Smooth muscle cell (in vitro differentiated cells): ENCODE data around the gene SPAG17. TPM values are rescaled to one million over a fixed set of nuclear protein-coding genes. Genes with fewer than 3 reads are reported as not detected.

ENCODE experiments used
- DNase-seq: peaks from one replicate; lab custom pipeline; 2025; ENCODE audit not compliant: unreplicated experiment; lab: John Stamatoyannopoulos, UW
- H2AFZ ChIP-seq: fragments of 200-600 bp; sonication (generic); 2 replicates; pipeline ENCODE4 v1.6.0; 2016; ENCODE audit warnings: antibody characterized with exemption, low read depth, mild to moderate bottlenecking
- H3F3A ChIP-seq: fragments of 200-600 bp; sonication (generic); 2 replicates; pipeline ENCODE4 v1.6.0; 2017; ENCODE audit warnings: antibody characterized with exemption, low read depth
- H3K27ac ChIP-seq: fragments of 200-600 bp; sonication (generic); 2 replicates; pipeline ENCODE4 v1.5.1; 2016; ENCODE audit warnings: low read depth, mild to moderate bottlenecking
- H3K27me3 ChIP-seq: fragments of 200-600 bp; sonication (generic); 2 replicates; pipeline ENCODE4 v1.6.1; 2016; ENCODE audit warnings: low read depth, mild to moderate bottlenecking
- H3K36me3 ChIP-seq: fragments of 200-600 bp; sonication (generic); 2 replicates; pipeline ENCODE4 v1.5.1; 2016; ENCODE audit warnings: low read depth
- H3K4me1 ChIP-seq: fragments of 200-600 bp; sonication (generic); 2 replicates; pipeline ENCODE4 v1.5.1; 2016; ENCODE audit warnings: low read depth
- H3K4me2 ChIP-seq: fragments of 200-600 bp; sonication (generic); 2 replicates; pipeline ENCODE4 v1.6.0; 2016; ENCODE audit warnings: mild to moderate bottlenecking
- H3K4me3 ChIP-seq: fragments of 200-600 bp; sonication (generic); 2 replicates; pipeline ENCODE4 v1.5.1; 2016; ENCODE audit warnings: mild to moderate bottlenecking
- H3K79me2 ChIP-seq: fragments of 200-600 bp; sonication (generic); 2 replicates; pipeline ENCODE4 v1.6.0; 2016; ENCODE audit warnings: low read depth, mild to moderate bottlenecking
- H3K9ac ChIP-seq: fragments of 200-600 bp; sonication (generic); 2 replicates; pipeline ENCODE4 v1.6.0; 2016; ENCODE audit warnings: low read depth
- H3K9me3 ChIP-seq: fragments of 200-600 bp; sonication (generic); replicated peaks from 2 replicates; pipeline ENCODE4 v1.5.1; 2016; ENCODE audit warnings: low read depth
- H4K20me1 ChIP-seq: fragments of 200-600 bp; sonication (generic); 2 replicates; pipeline ENCODE4 v1.6.0; 2016; ENCODE audit warnings: low read depth
- CTCF ChIP-seq: fragments of 200-600 bp; sonication (generic); IDR thresholded peaks from 2 replicates; pipeline ENCODE4 v1.5.1; 2017; ENCODE audit warnings: borderline replicate concordance, mild to moderate bottlenecking, antibody characterized with exemption; ENCODE audit not compliant: insufficient read depth, poor library complexity, severe bottlenecking
- WGBS: methylation state at CpG from one replicate; pipeline ENCODE4 v1.1.7; 2016; ENCODE audit warnings: low lambda C conversion rate; 5-methylcytosine and 5-hydroxymethylcytosine counted together
- polyA plus RNA-seq: library from polyadenylated mRNA; unstranded; fragments of >200 nt; fragmentation: Nextera tagmentation; extraction: Ambion mirVana; gene quantifications from 2 replicates; pipeline ENCODE4 v1.2.1, GENCODE V29; 2016
- total RNA-seq: library from RNA; depleted of rRNA; stranded (reverse); fragments of >200 nt; gene quantifications from 2 replicates; pipeline ENCODE4 v1.2.3, GENCODE V29; 2014

Gene SPAG17
- total and polyA plus RNA-seq, 2 experiments from 2014 or later: 1.1 to 11.1 TPM

DNA sequence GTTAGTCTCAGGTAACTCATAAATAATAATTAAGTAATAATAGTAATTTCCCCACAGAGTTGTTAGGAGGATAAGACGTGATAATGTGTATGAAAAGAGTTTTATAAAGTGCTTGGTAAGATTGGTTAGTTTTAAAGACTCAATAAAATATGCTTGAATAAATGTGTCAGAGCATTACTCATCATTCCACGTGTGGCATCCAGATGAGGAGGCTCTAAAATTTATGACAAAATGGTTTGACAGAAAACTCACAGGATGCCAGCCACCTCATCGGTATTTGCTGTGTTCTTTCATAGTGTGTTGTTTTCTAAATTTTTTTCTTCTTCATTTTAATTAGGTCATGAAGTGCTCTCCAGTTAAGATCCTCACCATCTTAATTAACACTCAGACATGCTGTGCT, 19.1 kb upstream of the SPAG17 start:
- no peak for TF ChIP-seq CTCF
- no peaks in the 10 kb centered on the region for H3K4me1 ChIP-seq
- H2AFZ ChIP-seq: no peak overlapping the region
- no peaks in the 10 kb centered on the region for H3F3A ChIP-seq
- H3K36me3 ChIP-seq: no peaks in the 10 kb centered on the region
- H3K27ac ChIP-seq: no peak overlapping the region
- H3K9ac ChIP-seq: no peak overlapping the region
- H3K4me2 ChIP-seq: no peak overlapping the region
- no peaks in the 10 kb centered on the region for H3K27me3 ChIP-seq
- H3K79me2 ChIP-seq: no peaks in the 10 kb centered on the region
- no peaks in the 10 kb centered on the region for H3K9me3 ChIP-seq
- no peak for DNase-seq
- WGBS: 78% methylated on average over 3 of the region's 3 CpGs
- H3K4me3 ChIP-seq: no peak overlapping the region
- H4K20me1 ChIP-seq: no peaks in the 10 kb centered on the region

GRCh38 chr1:118202076-118202608, 17.1 kb upstream of the SPAG17 start:
- Histone ChIP-seq H3K9me3 (no peaks in the 10 kb centered on the region), H3F3A (no peaks in the 10 kb centered on the region), H4K20me1 (no peaks in the 10 kb centered on the region), H3K27ac (no peak overlapping the region), H3K4me3 (no peak overlapping the region), H3K79me2 (no peaks in the 10 kb centered on the region), H3K27me3 (no peaks in the 10 kb centered on the region), H3K4me1 (no peaks in the 10 kb centered on the region), H3K9ac (no peak overlapping the region), H2AFZ (no peak overlapping the region), H3K4me2 (no peak overlapping the region), H3K36me3 (no peaks in the 10 kb centered on the region)
- no peak for DNase-seq
- no peak for TF ChIP-seq CTCF
- 94% methylated on average over 2 of the region's 2 CpGs for WGBS

DNA sequence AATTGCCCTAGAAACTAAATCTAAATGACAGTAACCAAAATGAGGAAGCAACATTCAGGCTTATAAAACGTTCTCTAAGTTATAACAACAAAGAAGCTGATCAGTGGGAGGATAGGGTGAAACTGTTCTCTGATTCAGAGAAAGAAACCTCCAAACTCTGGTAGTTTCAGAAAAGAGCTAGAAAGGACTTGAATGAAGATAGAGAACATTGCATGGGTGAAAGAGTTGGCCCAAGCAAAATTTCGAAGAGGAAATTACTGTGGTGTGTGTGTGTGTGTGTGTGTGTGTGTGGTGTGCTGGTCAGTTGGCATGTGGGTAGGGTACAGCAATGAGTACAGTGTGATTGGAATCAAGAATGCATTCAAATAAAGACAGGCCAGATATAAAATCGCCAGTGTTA, 16.5 kb upstream of the SPAG17 start:
- no peak overlapping the region for H3K27ac ChIP-seq
- TF ChIP-seq CTCF: no peak
- DNase-seq: no peak
- no peaks in the 10 kb centered on the region for H3K9me3 ChIP-seq
- H3K4me2 ChIP-seq: no peak overlapping the region
- no peaks in the 10 kb centered on the region for H4K20me1 ChIP-seq
- WGBS: 78% methylated on average over 3 of the region's 3 CpGs
- no peak overlapping the region for H3K9ac ChIP-seq
- no peaks in the 10 kb centered on the region for H3F3A ChIP-seq
- no peaks in the 10 kb centered on the region for H3K36me3 ChIP-seq
- H3K27me3 ChIP-seq: no peaks in the 10 kb centered on the region
- H3K4me3 ChIP-seq: no peak overlapping the region
- H3K79me2 ChIP-seq: no peaks in the 10 kb centered on the region
- H3K4me1 ChIP-seq: no peaks in the 10 kb centered on the region
- H2AFZ ChIP-seq: no peak overlapping the region

DNA sequence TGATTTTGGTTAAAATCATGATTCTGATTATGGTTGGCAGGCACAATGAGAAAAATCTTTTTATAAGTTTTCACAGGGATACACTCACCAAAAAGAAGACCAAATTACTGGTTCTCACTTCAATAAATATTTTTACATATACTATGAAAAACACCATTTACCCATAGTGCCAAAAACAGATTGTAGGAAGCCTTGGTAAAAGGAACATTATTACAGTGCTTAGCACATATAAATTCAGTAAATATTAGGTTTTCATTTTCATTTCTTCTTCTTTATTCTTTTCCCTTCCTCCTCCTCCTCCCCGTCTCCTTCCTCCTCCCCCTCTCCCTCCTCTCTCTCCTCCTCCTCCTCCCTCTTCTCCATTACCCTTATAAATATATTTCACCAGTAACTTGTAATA, 15.8 kb upstream of the SPAG17 start:
- no peak overlapping the region for H3K4me3 ChIP-seq
- no peaks in the 10 kb centered on the region for H3K4me1 ChIP-seq
- no peak for TF ChIP-seq CTCF
- no peaks in the 10 kb centered on the region for H3K36me3 ChIP-seq
- H2AFZ ChIP-seq: no peak overlapping the region
- H3K27me3 ChIP-seq: no peaks in the 10 kb centered on the region
- H4K20me1 ChIP-seq: no peaks in the 10 kb centered on the region
- no peak for DNase-seq
- H3K79me2 ChIP-seq: no peaks in the 10 kb centered on the region
- no CpG with 5 or more reads among the region's 1 CpG for WGBS
- no peak overlapping the region for H3K27ac ChIP-seq
- H3K4me2 ChIP-seq: no peak overlapping the region
- H3K9me3 ChIP-seq: no peaks in the 10 kb centered on the region
- no peaks in the 10 kb centered on the region for H3F3A ChIP-seq
- no peak overlapping the region for H3K9ac ChIP-seq
